ENCODE data around the gene APOB.

- no peak for TF ChIP-seq CTCF (IDR thresholded peaks at IDR 0.05)
- no peak for TF ChIP-seq POLR2A (IDR thresholded peaks at IDR 0.05)
- TF ChIP-seq POLR2AphosphoS5 (IDR thresholded peaks at IDR 0.05), result no peak
These were observed 8.4 kb downstream of the APOB start for GRCh38 chr2:21035282-21035973.

All from breast epithelium (tissue), 3 donors.